ENCODE measurements around the gene CLDN6. TPM values are rescaled to one million over a fixed set of nuclear protein-coding genes. Genes with fewer than 3 reads are reported as not detected.
"Not testable (repeated sequence)": the region's sequence is repeated elsewhere in the genome, so short reads cannot be mapped to it uniquely, and the experiment has no call there.

The CLDN6 gene, protein sequence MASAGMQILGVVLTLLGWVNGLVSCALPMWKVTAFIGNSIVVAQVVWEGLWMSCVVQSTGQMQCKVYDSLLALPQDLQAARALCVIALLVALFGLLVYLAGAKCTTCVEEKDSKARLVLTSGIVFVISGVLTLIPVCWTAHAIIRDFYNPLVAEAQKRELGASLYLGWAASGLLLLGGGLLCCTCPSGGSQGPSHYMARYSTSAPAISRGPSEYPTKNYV
- polyA plus RNA-seq (ENCODE audit: insufficient read length in 10 of 10), result 1 to 10 TPM in 2 of 10 donors, under 1 TPM in 7, not detected in 1; 0.16 to 6.3 (median 0.31) TPM
- long read RNA-seq, donor 1, result 0 reads
- long read RNA-seq, donor 2, result 0 reads
- long read RNA-seq, donor 3, result 0 reads
- long read RNA-seq, donor 4, result 0 reads
- long read RNA-seq, donor 5, partial matches to known transcripts, result 0 of 1 reads
- long read RNA-seq, donor 5, other reads (novel, unspliced or antisense), result 0 of 1 reads
- long read RNA-seq, donor 6, result 0 reads
- long read RNA-seq, donor 7, result 0 reads
- long read RNA-seq, donor 8, partial matches to known transcripts, result 0 of 1 reads
- long read RNA-seq, donor 8, other reads (novel, unspliced or antisense), result 0 of 1 reads
- long read RNA-seq, donor 9, result 0 reads

GRCh38 chr16:3017794-3018506 is at the start of gene CLDN6:
CLDN6 (minus strand) TSS chr16:3018183; CDS start chr16:3016021, 2,162 bp downstream.
- DNase-seq, result no peak

GRCh38 chr16:3066440-3066748 is 48.4 kb upstream of the CLDN6 start:
- DNase-seq, result no peak

- no peak for DNase-seq
These were observed 47.9 kb upstream of the CLDN6 start for GRCh38 chr16:3065742-3066439.

GRCh38 chr16:3065069-3065741 is 47.2 kb upstream of the CLDN6 start, which contains the start of gene IL32:
IL32 (plus strand) TSS chr16:3065640; CDS start chr16:3065812, 172 bp downstream.
- DNase-seq, result peak; percentile 70 to 86 (median 83)

- DNase-seq, result no peak
These were observed 45.8 kb upstream of the CLDN6 start for GRCh38 chr16:3063625-3064386.

GRCh38 chr16:3062553-3062952 is 44.6 kb upstream of the CLDN6 start:
- no peak for DNase-seq

DNA sequence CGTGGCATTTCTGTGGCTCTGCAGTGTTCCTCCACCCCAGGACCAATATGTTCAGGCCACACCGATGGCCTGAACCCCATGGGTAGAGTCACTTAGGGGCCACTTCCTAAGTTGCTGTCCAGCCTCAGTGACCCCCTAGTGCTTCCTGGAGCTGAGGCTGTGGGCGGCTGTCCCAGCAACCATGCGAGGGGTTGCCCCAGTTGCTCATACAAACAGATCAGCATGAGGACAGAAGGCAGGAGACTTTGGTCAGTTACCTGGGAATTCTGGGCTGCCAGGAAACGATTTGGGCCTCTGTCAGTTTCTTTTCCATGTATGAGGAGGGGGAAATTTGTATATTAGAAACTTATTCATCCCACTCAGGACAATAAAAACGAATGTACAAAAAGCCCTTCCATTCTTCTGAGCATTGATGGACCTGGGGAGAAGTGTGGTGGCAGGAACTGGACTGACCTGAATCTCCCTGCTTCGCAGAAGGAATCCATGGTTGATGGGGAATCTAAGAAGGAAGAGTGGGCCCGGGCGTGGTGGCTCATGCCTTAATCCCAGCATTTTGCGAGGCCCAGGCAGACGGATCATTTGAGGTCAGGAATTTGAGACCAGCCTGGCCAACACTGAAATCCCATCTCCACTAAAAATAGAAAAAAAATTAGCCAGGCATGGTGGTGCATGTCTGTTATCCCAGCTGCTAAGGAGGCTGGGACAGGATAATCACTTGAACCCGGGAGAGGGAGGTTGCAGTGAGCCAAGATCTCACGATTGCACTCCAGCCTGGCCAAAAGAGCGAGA is 42.5 kb upstream of the CLDN6 start:
- peak in 1 of 3 donors; percentile 37 for DNase-seq

- no peak for DNase-seq
These were observed 41.8 kb upstream of the CLDN6 start for GRCh38 chr16:3059723-3060242.

GRCh38 chr16:3059041-3059722 is 41.2 kb upstream of the CLDN6 start:
- DNase-seq, result peak; percentile 88 to 94 (median 90)

GRCh38 chr16:3058139-3059030 is 40.4 kb upstream of the CLDN6 start:
- DNase-seq, result no peak

GRCh38 chr16:3057181-3058138 is 39.5 kb upstream of the CLDN6 start:
- no peak for DNase-seq

DNA sequence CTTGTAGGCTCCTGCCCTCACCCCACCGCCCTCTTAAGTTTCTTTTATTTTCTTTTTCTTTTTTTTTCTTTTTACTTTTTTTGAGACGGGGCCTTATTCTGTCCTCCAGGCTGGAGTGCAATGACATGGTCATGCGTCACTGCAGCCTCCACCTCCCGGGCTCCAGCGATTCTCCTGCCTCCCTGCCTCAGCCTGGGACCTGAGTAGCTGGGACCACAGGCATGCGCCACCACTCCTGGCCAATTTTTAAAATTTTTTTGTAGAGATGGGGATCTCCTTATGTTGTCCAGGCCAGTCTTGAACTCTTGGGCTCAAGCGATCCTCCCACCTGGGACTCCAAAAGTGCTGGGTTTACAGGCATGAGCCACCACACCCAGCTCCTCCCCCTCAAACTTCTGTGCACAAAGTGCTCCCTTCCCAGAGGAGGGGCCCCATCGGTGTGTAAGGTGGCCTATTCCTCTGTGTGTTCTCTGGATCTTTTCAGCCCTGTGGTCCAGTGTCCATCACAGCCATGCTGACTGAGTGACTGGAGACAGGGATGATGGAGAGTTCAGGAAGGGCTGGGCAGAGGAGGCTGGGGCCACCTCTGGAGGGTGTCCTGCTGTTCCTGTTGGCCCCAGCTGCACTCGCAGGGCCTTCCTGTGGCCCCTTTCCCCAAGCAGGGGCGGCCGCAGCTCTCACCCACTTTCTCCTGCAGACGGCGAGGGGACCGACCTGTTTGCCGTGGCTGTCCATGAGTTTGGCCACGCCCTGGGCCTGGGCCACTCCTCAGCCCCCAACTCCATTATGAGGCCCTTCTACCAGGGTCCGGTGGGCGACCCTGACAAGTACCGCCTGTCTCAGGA is 38.6 kb upstream of the CLDN6 start:
- DNase-seq, result no peak

DNA sequence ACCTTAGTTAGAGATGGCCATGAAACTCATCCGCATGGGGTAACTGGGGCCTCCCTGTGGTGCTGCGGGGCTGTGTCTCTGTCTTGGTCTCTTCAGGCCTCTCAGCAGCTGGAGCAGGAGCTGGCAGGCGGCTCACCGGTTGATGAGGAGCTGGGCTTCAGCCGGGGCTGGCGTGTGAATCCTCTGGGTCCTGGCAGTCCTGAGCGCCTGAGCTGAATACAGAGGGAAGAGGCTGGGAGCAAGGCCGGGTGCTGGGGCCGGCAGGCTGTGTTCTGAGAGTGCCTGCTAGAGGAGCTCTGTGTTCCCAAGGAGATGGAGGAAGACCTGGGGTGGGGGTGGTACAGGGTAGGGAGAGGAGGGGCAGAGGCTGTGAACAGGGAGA is 37.7 kb upstream of the CLDN6 start:
- DNase-seq, result not testable (repeated sequence)

DNA sequence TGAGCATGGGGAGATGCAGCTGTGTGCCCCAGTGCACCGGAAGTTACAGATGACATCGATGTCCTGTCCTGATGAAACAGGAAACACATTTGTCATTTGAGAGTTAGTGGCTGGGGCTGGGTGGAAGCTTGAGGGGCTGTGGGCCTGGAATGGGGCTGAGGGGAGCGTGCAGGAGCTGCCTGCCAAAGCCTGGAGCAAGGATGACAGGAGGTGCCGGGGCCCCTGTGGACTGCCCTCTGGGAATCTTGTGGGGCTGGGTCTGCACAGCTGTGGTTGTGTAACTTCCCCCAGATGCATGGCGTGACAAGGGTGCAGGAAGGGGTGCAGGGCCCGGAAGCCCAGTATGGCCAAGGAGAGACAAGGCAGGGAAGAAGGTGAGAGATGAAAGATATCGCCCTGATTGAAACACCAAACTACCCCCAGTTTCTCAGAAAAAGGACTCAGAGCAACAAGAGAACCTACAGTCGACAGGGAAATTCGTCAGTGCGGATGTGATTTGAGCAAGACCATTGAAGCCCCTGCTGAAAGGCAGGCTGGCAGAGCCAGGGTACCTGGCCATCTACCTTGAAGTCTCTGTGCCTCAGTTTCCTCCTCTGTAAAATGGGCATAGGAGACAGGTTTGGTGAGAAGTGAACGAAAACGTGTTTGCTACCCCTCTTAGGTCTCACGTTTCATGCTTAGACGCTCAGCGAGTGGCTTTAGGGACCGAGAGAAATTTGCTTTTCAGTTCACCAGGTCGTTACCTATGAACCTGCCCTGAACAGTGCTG is 37.2 kb upstream of the CLDN6 start:
- DNase-seq, result no peak

- DNase-seq, result not testable (repeated sequence)
These were observed 35.3 kb upstream of the CLDN6 start for GRCh38 chr16:3053330-3053710.
